CD4-positive, alpha-beta T cell treated with Interleukin-6 at 100 ng/mL for 8 hours (primary cell): ENCODE data around the gene CRYBA4.
A peak's percentile ranks its signal among the peaks of the same experiment; 100 is the strongest.
"Not testable (repeated sequence)": the region's sequence is repeated elsewhere in the genome, so short reads cannot be mapped to it uniquely, and the experiment has no call there.

Source experiments
- DNase-seq: peaks from one replicate; pipeline ENCODE4 v3.0.0-alpha.2; 2020; ENCODE audit warnings: mixed read lengths, low spot score

Gene CRYBA4

DNA sequence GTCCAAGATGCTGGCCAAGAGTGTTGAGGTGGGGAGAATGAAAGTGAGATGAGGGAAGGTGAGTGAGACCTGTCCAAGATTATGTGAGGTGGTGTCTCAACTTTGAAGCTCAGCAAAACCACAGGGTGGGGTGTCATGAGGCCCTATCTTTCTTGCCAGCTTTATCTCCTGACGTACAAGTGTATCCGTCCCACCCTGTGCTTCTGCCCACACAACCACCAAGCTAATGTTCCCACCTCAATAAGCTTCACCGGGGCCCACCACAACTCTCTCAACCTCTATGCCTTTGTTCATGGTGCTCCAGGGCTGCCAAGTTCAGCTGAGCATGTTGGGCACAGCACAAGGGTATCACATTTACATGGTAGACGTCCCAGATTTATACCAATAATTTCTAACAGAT, 24.7 kb upstream of the CRYBA4 start:
- DNase-seq = no peak

GRCh38 chr22:26597480-26597879, 24.3 kb upstream of the CRYBA4 start:
- no peak for DNase-seq

DNA sequence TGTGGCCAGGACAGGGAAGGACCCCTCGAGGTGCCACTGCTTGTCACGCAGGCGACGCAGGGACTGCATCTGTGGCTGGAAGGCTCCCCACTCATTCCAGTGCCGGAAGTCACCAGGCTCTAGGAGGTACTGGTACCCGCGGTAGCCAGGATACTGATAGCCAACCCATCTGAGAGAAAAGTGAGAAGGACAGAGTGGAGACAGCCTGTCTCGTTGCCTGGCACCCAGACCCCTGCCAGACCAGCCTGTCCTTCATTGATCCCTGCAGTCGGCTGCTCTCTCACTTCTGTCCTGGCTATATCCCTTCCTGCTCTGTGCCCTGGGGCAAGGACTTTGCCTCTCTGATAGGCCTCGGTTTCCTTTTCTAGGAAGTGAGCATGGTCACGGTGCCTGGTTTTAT, 22.3 kb upstream of the CRYBA4 start:
- DNase-seq = no peak

- no peak for DNase-seq
Measured at GRCh38 chr22:26601726-26602125, 20.0 kb upstream of the CRYBA4 start.

DNA sequence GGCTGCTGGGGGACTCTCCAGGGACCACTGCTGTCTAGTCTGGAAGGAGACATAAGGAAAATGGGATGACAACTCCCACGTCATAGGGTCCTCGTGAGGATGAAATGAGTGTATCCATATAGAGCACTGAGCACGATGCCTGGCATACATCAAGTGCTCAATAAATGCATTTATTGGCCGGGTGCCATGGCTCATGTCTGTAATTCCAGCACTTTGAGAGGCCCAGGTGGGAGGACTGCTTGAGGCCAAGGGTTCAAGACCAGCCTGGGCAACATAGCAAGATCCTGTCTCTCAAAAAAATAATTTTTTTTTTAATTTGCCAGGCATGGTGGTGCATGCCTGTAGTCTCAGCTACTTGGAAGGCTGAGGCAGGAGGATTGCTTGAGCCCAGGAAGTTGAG, 19.6 kb upstream of the CRYBA4 start:
- no peak for DNase-seq

GRCh38 chr22:26604368-26604767, 17.4 kb upstream of the CRYBA4 start:
- DNase-seq = no peak

DNA sequence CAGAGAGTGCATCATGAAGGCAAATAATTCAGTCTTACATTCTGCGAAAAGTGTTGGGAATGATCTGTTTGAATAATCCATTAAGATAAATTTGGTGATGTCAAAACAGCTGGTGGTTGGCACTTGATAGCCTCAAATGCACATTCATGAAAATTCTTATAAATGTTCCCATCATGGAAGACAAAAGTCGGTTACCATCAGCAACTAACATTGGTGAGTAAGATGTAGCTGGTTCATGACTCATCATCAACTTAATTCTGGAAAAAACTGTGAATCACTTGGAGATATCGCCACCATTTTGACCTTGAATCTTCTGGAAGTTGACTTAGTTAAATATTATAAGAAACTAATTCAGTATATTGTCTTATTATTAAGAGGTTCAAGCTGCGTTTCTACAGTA, 15.2 kb upstream of the CRYBA4 start:
- no peak for DNase-seq

GRCh38 chr22:26608129-26608528, 13.6 kb upstream of the CRYBA4 start:
- DNase-seq = no peak

DNA sequence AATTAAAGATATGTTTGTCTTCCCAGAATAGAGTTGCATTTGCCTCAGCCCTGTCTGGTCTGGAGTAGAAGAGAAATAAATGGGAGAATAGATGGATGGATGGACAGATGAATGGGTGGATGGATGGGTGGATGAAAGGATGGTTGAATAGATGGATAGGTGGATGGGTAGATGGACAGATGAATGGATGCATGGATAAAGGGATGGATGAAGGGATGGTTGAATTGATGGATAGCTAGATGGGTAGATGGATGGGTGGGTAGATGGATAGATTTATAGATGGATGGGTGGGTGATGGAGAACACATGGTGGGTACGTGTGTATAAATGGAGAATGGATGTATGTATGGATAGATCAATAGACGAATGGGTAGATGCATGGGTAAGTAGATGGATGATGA, 12.5 kb upstream of the CRYBA4 start:
- DNase-seq = no peak

DNA sequence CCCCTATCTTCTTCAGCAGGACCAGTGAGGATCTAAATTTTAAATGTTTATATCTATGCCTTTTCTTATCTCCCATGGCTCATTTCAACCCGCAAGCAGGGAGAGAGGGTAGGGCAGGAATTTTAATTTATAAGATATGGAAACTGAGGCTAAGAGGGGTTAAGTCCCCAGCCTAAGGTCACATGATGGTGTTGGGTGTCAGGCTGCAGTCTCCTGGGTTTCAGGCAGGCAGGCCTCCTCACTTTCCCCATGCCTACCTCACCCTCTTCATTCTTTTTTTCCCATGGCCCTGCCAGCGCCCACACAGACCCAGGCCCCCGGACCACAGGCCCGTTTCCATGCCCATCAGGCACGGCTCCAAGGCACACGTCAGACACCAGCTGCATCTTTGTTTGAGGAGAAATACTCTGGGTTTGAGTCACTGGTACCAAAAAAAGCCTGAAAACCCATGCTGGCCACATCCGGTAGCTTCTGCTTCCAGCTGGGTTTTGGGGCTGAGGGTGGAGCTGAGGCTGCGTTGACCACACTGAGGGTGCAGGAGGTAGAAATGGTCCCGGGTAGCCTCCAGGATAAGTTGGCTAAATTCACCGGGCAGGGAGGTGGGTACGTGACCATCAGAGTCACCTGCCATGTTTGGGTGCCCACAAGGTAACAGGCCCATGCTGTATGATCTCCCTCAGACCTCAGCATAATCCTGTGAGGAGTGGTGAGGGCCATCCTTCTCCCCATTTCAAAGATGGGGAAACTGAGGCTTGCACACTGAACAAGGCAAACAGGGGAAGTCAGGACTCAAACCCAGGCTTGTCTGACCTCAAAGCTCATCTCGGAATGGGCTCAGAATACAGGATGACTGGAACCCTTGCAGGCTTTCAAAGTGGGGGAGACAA, 11.4 kb upstream of the CRYBA4 start:
- DNase-seq = peak; percentile 32

DNA sequence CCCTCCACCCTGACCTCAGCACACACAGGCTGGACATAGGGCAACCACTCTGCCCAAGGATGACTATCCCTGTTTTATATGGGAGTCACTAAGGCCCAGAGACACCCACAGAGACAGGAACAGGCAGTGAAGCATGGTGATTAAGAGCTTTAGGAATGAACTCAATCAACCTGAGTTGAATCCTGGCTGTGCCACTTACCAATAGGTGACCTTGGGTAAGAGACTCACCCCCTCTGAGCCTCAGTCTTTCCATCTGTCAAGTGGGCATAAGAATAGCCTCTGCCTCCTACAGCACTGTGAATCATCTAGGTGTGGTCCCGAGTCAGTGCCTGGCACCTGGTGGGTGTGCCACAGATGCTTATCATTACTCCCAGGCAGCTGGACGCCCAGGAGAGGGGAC, 10.8 kb upstream of the CRYBA4 start:
- no peak for DNase-seq

DNA sequence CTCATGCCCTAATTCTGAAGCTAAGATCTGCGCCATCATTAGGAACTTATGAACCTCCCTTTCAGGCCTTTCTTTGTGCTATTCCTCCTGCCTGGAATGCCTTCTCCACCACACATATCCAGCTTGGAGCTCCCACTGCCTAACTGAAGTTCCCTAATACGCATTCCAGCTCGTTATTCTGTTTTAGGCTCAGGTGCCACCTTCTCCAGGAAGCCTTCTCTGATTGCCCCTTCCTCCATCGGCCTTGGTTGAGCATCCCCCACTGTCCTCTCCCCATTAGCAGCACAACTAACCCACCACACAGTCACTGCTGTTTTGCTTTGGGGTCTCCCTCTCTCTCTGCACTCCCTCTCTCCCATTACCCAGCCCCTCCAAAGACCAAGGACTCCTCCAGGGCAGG, 9.1 kb upstream of the CRYBA4 start:
- DNase-seq = no peak

GRCh38 chr22:26613753-26614152, 8.0 kb upstream of the CRYBA4 start:
- not testable (repeated sequence) for DNase-seq

- DNase-seq = no peak
Measured at GRCh38 chr22:26614322-26614721, 7.4 kb upstream of the CRYBA4 start.

- DNase-seq = no peak
Measured at GRCh38 chr22:26615149-26615548, 6.6 kb upstream of the CRYBA4 start.

DNA sequence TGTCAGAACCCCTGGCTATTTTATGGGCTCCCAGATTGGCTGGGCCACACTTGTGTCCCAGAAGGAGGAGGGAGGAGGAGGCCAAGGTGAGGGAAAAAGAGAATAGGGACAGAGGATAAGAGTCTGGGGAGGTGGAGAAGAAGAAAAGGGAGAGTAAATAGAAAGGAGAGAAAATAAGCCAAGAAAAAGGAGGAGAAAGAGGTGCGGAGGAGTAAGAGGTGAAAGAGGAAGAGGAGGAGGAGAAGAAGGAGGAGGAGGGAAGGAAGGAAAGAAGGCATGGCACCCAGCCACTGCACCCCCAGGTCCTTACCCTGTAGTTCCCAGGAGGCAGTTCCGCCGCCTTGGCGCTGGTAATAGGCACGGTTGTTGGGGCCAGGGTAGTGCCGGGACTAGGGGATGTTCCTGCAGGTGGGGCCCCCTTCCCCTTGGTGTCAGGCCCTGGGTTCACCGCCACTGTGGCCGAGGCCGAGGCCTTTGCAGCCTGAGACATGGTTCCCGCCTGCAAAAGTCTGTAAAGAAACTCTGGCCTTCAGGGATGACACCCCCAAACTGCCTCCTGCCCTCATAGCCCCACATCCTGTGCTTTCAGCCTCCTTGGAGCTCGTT, 5.8 kb upstream of the CRYBA4 start:
- DNase-seq = no peak

DNA sequence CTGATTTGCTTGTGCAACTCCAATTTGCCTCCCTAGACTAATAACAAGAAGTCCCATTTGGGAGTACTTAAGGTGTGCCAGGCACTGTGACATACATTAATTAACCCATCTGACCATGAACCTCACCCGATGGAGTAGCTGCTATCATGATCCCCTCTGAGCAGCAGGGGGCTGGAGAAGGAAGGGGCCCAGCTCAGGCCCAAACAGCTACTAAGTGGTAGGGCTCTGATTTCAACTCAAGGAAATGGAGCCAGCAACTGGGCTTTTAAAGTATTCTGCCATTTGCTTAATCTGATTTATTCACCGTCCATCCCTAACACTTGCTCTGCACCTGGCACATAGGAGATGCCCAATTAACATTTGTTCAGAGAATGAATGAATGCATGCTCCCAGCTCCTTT, 5.1 kb upstream of the CRYBA4 start:
- no peak for DNase-seq

DNA sequence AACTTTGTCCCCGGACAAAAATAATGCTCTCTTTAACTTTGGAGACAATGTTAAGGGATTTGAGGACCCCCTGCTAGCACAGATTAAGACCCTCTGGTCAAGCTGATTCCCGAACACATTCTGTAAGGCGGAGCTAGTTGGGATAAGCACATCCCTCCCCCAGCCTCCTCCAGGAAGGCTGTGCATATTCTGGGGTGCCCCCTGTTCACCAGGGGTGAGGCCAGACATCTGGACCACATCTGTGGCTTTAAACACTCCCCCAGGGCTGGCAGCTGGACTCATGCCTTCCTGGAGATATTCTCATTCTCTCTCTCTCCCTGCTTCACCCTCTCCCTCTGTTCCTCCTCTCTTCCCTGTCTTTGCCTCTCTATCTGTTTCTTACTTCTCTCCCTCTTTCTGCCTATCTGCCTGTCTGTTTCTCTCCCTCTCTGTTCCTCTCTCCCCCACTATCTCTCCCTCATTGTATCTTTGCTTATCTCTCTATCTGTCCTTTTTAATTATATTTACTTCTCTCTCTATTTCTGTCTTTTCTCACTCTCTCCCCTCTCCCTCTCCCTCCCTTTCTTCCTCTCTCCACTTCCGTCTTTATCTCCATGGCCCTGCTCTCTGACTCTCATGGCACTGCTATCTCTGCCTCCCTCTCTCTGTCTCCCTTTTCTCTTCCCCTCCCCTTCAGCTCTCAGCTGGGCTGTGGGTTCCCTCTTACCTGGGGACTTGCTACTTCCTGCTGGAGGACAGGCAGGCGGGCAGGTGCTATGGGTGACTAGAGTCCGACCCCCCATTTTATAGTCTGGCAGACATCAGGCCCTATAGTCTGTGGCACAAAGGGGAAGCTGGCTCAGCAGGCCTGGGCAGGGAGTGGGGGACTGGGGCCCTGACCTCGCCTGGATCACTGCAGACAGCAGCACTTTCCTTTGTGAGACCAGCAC, 4.2 kb upstream of the CRYBA4 start, which contains the start of gene CRYBB1:
TSS of gene CRYBB1 (minus strand) at position 757 of the 929 bp plus-strand sequence. CDS start 1,708 bp downstream, outside the sequence.
- no peak for DNase-seq

DNA sequence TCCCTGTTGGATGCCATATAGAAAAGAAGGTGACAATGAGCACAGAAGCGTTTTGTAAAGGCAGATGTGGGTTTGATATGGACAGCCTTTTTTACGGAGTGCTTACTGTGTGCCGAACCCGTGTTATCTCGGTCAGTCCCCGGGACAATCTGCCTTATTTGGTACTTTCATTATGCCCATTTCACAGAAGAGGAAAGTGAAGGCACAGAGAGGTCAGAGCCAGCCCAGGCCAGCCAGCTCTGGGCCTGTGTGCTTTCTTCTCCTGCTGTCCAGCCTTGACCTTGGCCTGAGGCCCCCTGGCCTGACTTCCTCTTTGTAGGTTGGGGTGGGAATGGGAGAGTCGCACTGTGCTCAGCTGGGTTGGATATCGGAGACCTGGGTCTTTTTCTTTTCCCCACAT, 3.3 kb upstream of the CRYBA4 start:
- no peak for DNase-seq

- DNase-seq = no peak
Measured at GRCh38 chr22:26619510-26619909, 2.3 kb upstream of the CRYBA4 start.

DNA sequence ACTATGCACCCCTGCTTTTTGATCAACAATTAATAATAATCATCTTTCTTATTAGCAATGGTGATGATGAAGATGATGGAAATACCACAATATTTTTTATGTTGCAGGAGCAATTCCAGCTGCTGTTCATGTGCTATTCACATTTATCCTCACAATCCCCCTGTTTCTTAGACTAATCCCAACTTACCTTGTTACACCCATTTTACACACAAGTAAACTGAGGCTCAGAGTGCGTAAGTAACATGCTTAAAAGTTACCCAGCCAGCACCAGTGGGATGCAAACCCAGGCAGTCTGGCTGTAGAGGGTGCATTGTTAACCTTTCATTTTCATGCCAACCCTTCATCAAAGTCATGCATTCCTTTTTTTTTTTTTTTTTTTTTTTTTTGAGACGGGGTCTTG, 1.6 kb upstream of the CRYBA4 start:
- DNase-seq = no peak

GRCh38 chr22:26623984-26624383, 2.2 kb downstream of the CRYBA4 start:
- DNase-seq = no peak

DNA sequence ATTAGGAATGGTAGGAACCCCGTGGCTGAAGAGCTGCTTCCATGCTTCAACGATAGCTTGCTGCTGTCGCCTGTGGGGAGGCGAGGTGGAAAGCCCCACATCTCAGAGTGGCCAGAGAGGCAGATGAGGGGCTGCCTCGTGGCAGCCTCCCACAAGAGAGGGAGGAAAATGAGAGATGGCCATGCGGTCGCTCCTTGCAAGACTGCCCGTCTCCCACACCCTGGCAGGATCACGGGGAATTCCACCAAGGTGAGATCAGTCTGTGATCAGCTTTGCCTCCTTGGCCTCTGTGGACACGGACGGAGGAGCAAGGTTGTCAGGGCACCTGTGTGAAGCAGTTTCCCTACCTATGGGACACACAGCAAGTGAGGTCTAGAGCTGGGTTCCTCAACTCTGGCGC, 3.0 kb downstream of the CRYBA4 start:
- DNase-seq = no peak
